Measurements from ENCODE around the gene DUOX1.

Gene DUOX1

DNA sequence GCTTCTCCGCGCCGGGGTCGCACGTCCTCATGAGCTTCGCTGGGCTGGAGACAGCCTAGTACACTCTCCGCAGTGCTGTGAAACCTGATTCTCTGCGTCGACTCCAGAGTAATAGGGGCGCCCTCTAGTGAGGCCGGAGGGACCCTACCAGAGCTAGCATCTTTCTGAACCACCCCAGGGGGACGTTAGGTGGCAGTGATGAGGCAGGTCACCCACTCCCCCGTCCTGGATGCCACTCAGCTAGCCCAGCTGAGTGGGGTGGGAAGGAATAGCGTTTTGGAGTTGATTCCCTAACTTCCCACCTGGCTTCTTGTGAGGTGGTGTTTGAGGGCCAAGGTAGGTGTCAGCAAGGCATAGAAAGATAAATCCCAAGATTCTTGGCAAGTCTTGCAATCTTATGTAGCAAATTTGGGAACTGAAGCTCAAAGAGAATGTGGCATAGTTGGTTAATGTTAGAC, 11.6 kb upstream of the DUOX1 start:
- no peak overlapping the region; the same call in 1 of the 2 replicates for H3K27ac ChIP-seq
- TF ChIP-seq, protein P1, sequence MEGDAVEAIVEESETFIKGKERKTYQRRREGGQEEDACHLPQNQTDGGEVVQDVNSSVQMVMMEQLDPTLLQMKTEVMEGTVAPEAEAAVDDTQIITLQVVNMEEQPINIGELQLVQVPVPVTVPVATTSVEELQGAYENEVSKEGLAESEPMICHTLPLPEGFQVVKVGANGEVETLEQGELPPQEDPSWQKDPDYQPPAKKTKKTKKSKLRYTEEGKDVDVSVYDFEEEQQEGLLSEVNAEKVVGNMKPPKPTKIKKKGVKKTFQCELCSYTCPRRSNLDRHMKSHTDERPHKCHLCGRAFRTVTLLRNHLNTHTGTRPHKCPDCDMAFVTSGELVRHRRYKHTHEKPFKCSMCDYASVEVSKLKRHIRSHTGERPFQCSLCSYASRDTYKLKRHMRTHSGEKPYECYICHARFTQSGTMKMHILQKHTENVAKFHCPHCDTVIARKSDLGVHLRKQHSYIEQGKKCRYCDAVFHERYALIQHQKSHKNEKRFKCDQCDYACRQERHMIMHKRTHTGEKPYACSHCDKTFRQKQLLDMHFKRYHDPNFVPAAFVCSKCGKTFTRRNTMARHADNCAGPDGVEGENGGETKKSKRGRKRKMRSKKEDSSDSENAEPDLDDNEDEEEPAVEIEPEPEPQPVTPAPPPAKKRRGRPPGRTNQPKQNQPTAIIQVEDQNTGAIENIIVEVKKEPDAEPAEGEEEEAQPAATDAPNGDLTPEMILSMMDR (conservative IDR thresholded peaks at IDR 0.05), result peak; percentile 99

DNA sequence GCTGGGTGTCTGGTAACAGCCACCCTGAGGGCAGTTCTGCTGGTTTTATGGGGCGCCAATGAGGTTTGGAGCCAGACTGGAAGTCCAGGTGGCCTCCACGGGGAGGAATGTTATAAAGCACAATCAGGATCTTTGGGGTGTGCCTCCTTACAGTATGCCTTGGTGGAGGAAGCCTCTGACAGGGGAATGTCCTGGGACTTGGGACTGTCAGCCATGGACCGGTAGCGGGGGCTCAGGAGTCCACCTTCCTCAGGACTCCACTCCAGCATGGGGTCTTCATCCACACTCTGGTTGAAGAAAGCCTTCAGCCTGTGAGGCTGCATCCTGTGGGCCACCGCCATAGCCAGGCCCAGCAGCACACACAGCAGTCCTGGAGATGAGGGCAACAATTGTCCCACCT, 10.8 kb upstream of the DUOX1 start:
- no peak overlapping the region for H3K27ac ChIP-seq
- TF ChIP-seq, protein P1 (conservative IDR thresholded peaks at IDR 0.05), result no peak

DNA sequence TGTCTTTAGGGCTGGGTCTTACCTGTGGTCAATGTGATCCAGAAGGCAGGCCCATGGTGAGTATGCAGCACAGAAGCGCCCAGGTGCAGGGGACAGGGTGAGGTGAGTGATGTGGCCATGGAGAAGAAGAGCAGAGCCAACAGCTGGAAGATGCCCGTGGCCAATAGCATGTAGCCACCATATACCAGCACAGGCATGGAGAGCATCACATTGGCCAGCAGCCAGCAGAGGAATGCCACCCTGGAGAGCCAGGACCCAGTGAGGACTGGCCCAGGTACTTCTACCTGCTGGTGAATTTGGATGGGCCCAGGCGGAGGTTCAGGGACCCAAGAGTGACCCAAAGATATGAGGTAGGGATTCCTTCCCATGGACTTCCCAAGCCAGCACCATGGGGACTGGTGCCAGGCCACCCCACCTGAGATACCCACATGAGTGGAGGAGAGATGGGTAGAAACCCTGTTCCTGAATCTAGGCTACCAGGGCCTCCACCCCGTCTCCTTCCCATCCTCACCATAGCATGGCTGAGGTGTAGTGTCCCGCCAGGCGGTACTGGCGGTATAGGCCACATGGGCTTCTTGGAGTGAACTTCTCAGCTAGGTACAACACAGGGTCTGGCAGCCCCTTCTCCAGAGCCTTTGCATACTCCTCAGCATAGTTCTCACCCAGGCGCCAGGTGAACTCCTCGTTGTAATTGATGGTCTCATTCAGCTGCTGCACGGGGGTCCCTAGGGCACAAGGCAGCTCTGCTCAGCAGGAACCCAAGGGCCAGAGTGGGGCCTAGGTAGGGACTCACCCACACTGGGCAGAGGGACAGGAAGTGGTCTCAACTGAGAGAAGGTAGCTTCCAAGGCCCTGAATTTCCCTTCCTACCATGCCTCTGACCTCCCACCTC, 9.5 kb upstream of the DUOX1 start:
- H3K27ac ChIP-seq, result no peak overlapping the region
- TF ChIP-seq, protein P1 (conservative IDR thresholded peaks at IDR 0.05), result no peak

DNA sequence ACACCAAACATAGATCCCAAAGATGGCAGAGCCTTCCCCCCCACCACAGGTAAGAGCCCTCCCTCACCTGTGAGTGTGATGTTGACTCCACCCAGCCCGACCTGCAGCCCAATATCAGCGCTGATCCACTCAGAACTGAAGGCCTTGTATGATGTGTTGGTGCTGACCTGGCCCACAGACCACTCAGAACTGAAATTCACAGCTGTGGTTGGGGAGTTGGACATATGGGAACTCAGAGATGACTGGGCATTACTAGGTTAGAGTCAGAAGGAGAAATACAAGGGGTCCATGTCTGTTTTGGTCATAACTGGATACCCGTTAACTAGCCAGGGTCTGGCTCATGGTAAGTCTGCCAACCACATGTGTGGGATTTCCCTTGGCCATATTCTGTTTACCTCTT, 8.8 kb upstream of the DUOX1 start:
- no peak overlapping the region for H3K27ac ChIP-seq
- TF ChIP-seq, protein P1 (conservative IDR thresholded peaks at IDR 0.05), result no peak

DNA sequence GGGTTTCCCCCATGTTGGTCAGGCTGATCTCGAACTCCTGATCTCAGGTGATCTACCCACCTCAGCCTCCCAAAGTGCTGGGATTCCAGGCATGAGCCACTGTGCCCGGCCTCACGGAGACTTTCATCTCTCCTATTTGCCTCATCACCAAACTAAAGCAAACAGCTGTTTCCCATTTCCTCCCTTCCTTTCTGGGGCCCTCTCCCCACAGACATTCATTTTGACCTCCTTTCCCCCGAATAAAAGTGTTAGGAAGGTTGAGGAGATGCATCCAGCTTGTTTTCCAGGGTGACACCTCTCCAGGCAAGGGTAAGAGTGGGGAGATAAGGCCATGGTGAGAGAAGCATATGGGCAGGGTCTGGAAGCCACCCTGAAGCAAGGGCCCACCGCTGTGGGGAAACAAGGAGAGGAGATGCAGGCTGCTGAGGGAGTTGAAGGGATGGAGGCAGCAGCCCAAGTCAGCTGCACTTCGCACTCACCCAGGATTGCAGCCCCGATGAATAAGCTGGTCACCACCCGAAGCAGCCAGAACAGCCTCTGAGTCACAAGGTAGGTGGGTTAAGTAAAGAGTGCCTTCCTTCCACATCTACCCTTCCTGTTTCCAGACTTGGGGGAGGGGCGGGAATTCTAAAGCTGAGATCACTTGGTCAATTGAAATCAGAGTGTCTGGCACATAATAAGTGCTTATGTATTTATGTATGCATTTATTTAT, 7.9 kb upstream of the DUOX1 start:
- H3K27ac ChIP-seq, result no peak overlapping the region
- TF ChIP-seq, protein P1 (conservative IDR thresholded peaks at IDR 0.05), result no peak

DNA sequence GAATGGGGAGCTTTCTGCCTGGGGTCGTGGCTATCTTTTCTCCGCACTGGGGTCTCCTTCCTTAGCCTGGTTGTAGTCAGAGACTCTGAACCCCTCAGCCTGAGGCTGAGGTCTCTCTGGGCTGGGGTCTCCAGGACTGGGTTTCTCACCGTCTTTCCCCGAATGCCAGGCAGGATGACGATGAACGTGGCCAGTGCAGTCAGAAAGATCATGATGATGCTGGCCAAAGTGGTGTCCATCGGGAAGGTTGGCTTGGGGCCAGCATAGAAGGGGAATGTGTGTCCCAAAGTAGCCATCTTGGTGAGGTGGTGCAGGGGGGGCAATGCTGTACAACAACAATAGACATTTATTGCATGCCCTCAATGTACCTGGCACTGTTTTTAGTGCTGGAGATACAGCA, 7.1 kb upstream of the DUOX1 start:
- TF ChIP-seq, protein P1 (conservative IDR thresholded peaks at IDR 0.05), result no peak
- no peak overlapping the region for H3K27ac ChIP-seq

DNA sequence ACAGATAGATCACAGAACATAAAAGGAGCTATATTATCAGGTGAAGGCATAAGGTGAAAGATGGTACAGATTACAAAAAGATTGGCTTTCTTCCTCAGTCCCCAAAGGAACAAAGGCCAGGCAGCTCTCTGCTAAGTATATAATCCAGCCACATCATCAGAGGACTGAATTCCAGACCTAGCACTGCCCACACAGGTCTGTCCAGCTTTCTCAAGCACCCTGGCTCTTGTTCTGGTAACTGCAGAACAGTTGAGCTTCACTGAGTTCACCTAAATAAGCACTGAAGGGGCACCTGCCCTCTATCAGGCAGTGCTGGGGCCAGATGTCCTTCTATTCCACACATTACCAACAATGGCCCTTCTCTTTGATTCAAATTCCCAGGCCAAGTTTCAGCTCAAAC, 6.4 kb upstream of the DUOX1 start:
- TF ChIP-seq, protein P1 (conservative IDR thresholded peaks at IDR 0.05), result no peak
- H3K27ac ChIP-seq, result no peak overlapping the region

Data from VCaP (cell line).